Nephron progenitor cell (in vitro differentiated cells): ENCODE results near the gene MYADML2.

Source experiments
- DNase-seq: peaks from one replicate; pipeline ENCODE4 v3.0.0; 2021
- H3K27ac Mint-ChIP-seq: 2 replicates; pipeline ENCODE4 v1.8.0; 2021; ENCODE audit warnings: mild to moderate bottlenecking, moderate library complexity, mixed read lengths
- H3K27me3 Mint-ChIP-seq: 2 replicates; pipeline ENCODE4 v1.8.0; 2021; ENCODE audit warnings: mild to moderate bottlenecking, low read depth, mixed read lengths; ENCODE audit not compliant: poor library complexity
- H3K36me3 Mint-ChIP-seq: 2 replicates; pipeline ENCODE4 v1.8.0; 2021; ENCODE audit warnings: low read depth, mixed read lengths
- H3K4me1 Mint-ChIP-seq: 2 replicates; pipeline ENCODE4 v1.8.0; 2021; ENCODE audit warnings: mixed read lengths
- H3K4me3 Mint-ChIP-seq: 2 replicates; pipeline ENCODE4 v1.8.0; 2021; ENCODE audit warnings: mild to moderate bottlenecking, moderate library complexity, mixed read lengths
- H3K9me3 Mint-ChIP-seq: 2 replicates; pipeline ENCODE4 v1.8.0; 2021; ENCODE audit warnings: mild to moderate bottlenecking, moderate library complexity, mixed read lengths
- CTCF ChIP-seq: fragments of 200-600 bp; sonication (generic); IDR thresholded peaks from 2 replicates; pipeline ENCODE4 v1.5.0; 2021; ENCODE audit warnings: antibody characterized with exemption

MYADML2 gene

GRCh38 chr17:81904600-81905423, 42.2 kb downstream of the MYADML2 start:
- Mint-ChIP-seq H3K36me3 (peaks cover 14% of the 10 kb centered on the region), H3K4me3 (no peak overlapping the region), H3K27me3 (peaks cover 23% of the 10 kb centered on the region), H3K27ac (no peak overlapping the region), H3K4me1 (peaks cover 10% of the 10 kb centered on the region), H3K9me3 (no peaks in the 10 kb centered on the region)
- no peak for TF ChIP-seq CTCF
- no peak for DNase-seq

GRCh38 chr17:81903896-81904599, 43.0 kb downstream of the MYADML2 start:
- peaks cover 15% of the 10 kb centered on the region for H3K36me3 Mint-ChIP-seq
- no peak overlapping the region for H3K4me3 Mint-ChIP-seq

GRCh38 chr17:81903415-81903831, 43.6 kb downstream of the MYADML2 start:
- no peak overlapping the region for H3K4me3 Mint-ChIP-seq

More at GRCh38 chr17:81903896-81904599, 43.0 kb downstream of the MYADML2 start:
- H3K4me1 Mint-ChIP-seq: peaks cover 8% of the 10 kb centered on the region
- no peaks in the 10 kb centered on the region for H3K9me3 Mint-ChIP-seq
- peaks cover 23% of the 10 kb centered on the region for H3K27me3 Mint-ChIP-seq
- TF ChIP-seq CTCF: no peak
- no peak for DNase-seq
- H3K27ac Mint-ChIP-seq: no peak overlapping the region

GRCh38 chr17:81902653-81903414, 44.2 kb downstream of the MYADML2 start:
- Mint-ChIP-seq H3K4me1 (peaks cover 8% of the 10 kb centered on the region), H3K4me3 (no peak overlapping the region), H3K27ac (no peak overlapping the region), H3K36me3 (peaks cover 23% of the 10 kb centered on the region), H3K9me3 (no peaks in the 10 kb centered on the region), H3K27me3 (peaks cover 23% of the 10 kb centered on the region)
- no peak for TF ChIP-seq CTCF
- no peak for DNase-seq

More at GRCh38 chr17:81903415-81903831, 43.6 kb downstream of the MYADML2 start:
- Mint-ChIP-seq H3K9me3 (no peaks in the 10 kb centered on the region), H3K4me1 (peaks cover 8% of the 10 kb centered on the region), H3K27me3 (peaks cover 23% of the 10 kb centered on the region), H3K27ac (peak overlapping the region; percentile 36), H3K36me3 (peaks cover 17% of the 10 kb centered on the region)
- no peak for TF ChIP-seq CTCF
- DNase-seq: no peak

GRCh38 chr17:81902023-81902652, 44.9 kb downstream of the MYADML2 start, which contains the start of gene NPB:
NPB (plus strand) TSS chr17:81902238; CDS start chr17:81902278, 40 bp downstream.
- peaks cover 23% of the 10 kb centered on the region for H3K27me3 Mint-ChIP-seq
- H3K9me3 Mint-ChIP-seq: no peaks in the 10 kb centered on the region
- DNase-seq: peak; percentile 65
- H3K27ac Mint-ChIP-seq: no peak within 1 kb of the TSS
- H3K36me3 Mint-ChIP-seq: peaks cover 25% of the 10 kb centered on the region
- H3K4me3 Mint-ChIP-seq: peak within 1 kb of the TSS; percentile 66
- H3K4me1 Mint-ChIP-seq: peaks cover 8% of the 10 kb centered on the region
- no peak for TF ChIP-seq CTCF
